GM12891 (cell line): ENCODE measurements around the gene NLGN3.

Source experiments
- POLR2A ChIP-seq: IDR thresholded peaks from 2 replicates; pipeline ENCODE4 v1.6.1; 2011; ENCODE audit warnings: low read depth, low read length, control low read depth
- POLR2AphosphoS5 ChIP-seq: IDR thresholded peaks from 2 replicates; pipeline ENCODE4 v1.6.1; 2011; ENCODE audit warnings: low read depth, low read length, control low read depth
- POU2F2 ChIP-seq: IDR thresholded peaks from 2 replicates; pipeline ENCODE4 v1.6.1; 2011; ENCODE audit warnings: low read depth, mild to moderate bottlenecking, control low read depth, low read length, moderate library complexity
- SPI1 ChIP-seq: IDR thresholded peaks from 2 replicates; pipeline ENCODE4 v1.6.1; 2011; ENCODE audit warnings: low read depth, low read length, control low read depth
- TAF1 ChIP-seq: IDR thresholded peaks from 2 replicates; pipeline ENCODE4 v1.6.1; 2011; ENCODE audit warnings: low read depth, low read length, control low read depth

- TF ChIP-seq POLR2AphosphoS5 (no peak), POLR2A (no peak), TAF1 (no peak), SPI1 (no peak), POU2F2 (no peak)
Observed at GRCh38 chrX:71210816-71211215, 66.2 kb downstream of the NLGN3 start.
